Neural progenitor cell (in vitro differentiated cells): ENCODE results near the gene KCNA10. TPM values are rescaled to one million over a fixed set of nuclear protein-coding genes. Genes with fewer than 3 reads are reported as not detected.

Experiments
- DNase-seq: peaks from one replicate; pipeline ENCODE4 v3.0.0-alpha.2; 2016; ENCODE audit warnings: low spot score
- H2AFZ ChIP-seq: fragments of 200-600 bp; sonication (generic); replicated peaks from 2 replicates; pipeline ENCODE4 v1.6.1; 2016; ENCODE audit warnings: antibody characterized with exemption
- H3F3A ChIP-seq: fragments of 200-600 bp; sonication (generic); 2 replicates; pipeline ENCODE4 v1.6.1; 2016; ENCODE audit warnings: antibody characterized with exemption, low read depth
- H3K27ac ChIP-seq: fragments of 200-600 bp; sonication (generic); 2 replicates; pipeline ENCODE4 v1.5.1; 2016; ENCODE audit warnings: mild to moderate bottlenecking
- H3K27me3 ChIP-seq: fragments of 200-600 bp; sonication (generic); 2 replicates; pipeline ENCODE4 v1.6.1; 2016; ENCODE audit warnings: mild to moderate bottlenecking, moderate library complexity
- H3K36me3 ChIP-seq: fragments of 200-600 bp; sonication (generic); 2 replicates; pipeline ENCODE4 v1.5.1; 2016
- H3K4me1 ChIP-seq: fragments of 200-600 bp; sonication (generic); 2 replicates; pipeline ENCODE4 v1.6.1; 2016; ENCODE audit warnings: mixed run types
- H3K4me2 ChIP-seq: fragments of 200-600 bp; sonication (generic); 2 replicates; pipeline ENCODE4 v1.6.1; 2016
- H3K4me3 ChIP-seq: fragments of 200-600 bp; sonication (generic); 2 replicates; pipeline ENCODE4 v1.5.1; 2016
- H3K79me2 ChIP-seq: fragments of 200-600 bp; sonication (generic); 2 replicates; pipeline ENCODE4 v1.6.1; 2016; ENCODE audit warnings: low read depth
- H3K9ac ChIP-seq: fragments of 200-600 bp; sonication (generic); 2 replicates; pipeline ENCODE4 v1.6.1; 2016
- H3K9me3 ChIP-seq: fragments of 200-600 bp; sonication (generic); 2 replicates; pipeline ENCODE4 v1.5.1; 2016; ENCODE audit warnings: low read depth
- H4K20me1 ChIP-seq: fragments of 200-600 bp; sonication (generic); 2 replicates; pipeline ENCODE4 v1.6.1; 2016; ENCODE audit warnings: low read depth
- H3K27ac Mint-ChIP-seq: 3 replicates; pipeline ENCODE4 v1.8.0; 2021; ENCODE audit warnings: mixed read lengths
- H3K27me3 Mint-ChIP-seq: 2 replicates; pipeline ENCODE4 v1.8.0; 2022; ENCODE audit warnings: low read depth, mild to moderate bottlenecking, inconsistent platforms, moderate library complexity, mixed read lengths; ENCODE audit not compliant: insufficient read depth
- H3K36me3 Mint-ChIP-seq: 3 replicates; pipeline ENCODE4 v1.8.0; 2021; ENCODE audit warnings: mixed read lengths
- H3K4me1 Mint-ChIP-seq: 3 replicates; pipeline ENCODE4 v1.8.0; 2021; ENCODE audit warnings: mixed read lengths
- H3K4me3 Mint-ChIP-seq: 3 replicates; pipeline ENCODE4 v1.8.0; 2021; ENCODE audit warnings: mild to moderate bottlenecking, moderate library complexity, mixed read lengths
- H3K9me3 Mint-ChIP-seq: 3 replicates; pipeline ENCODE4 v1.8.0; 2020; ENCODE audit warnings: mixed read lengths
- CTCF ChIP-seq: fragments of 200-600 bp; sonication (generic); IDR thresholded peaks from 2 replicates; pipeline ENCODE4 v1.5.1; 2017; ENCODE audit warnings: antibody characterized with exemption, mild to moderate bottlenecking
- EZH2 ChIP-seq: fragments of 200-600 bp; sonication (generic); IDR thresholded peaks from 2 replicates; pipeline ENCODE4 v1.6.1; 2017; ENCODE audit warnings: antibody characterized with exemption, mild to moderate bottlenecking, moderate library complexity
- EZH2phosphoT487 ChIP-seq: fragments of 200-600 bp; sonication (generic); IDR thresholded peaks from 2 replicates; pipeline ENCODE4 v1.6.1; 2017; ENCODE audit warnings: antibody characterized with exemption
- total RNA-seq: library from RNA; depleted of rRNA; stranded (reverse); fragments of >200 nt; gene quantifications from 2 replicates; pipeline ENCODE4 v1.2.3, GENCODE V29; 2015; ENCODE audit warnings: low replicate concordance

KCNA10 gene
- total RNA-seq, 1 donor from 2014 or later, result not detected

- no peaks in the 10 kb centered on the region for H4K20me1 ChIP-seq
- Mint-ChIP-seq H3K27ac (no peak overlapping the region), H3K4me1 (peaks cover 16% of the 10 kb centered on the region), H3K27me3 (no peaks in the 10 kb centered on the region), H3K36me3 (no peaks in the 10 kb centered on the region), H3K9me3 (no peaks in the 10 kb centered on the region), H3K4me3 (no peak overlapping the region)
- no peak overlapping the region for H3K27ac ChIP-seq
- H3K4me1 ChIP-seq, result peaks cover 10% of the 10 kb centered on the region
- H3K27me3 ChIP-seq, result no peaks in the 10 kb centered on the region
- H2AFZ ChIP-seq, result no peak overlapping the region
- no peak overlapping the region for H3K4me3 ChIP-seq
- H3K4me2 ChIP-seq, result no peak overlapping the region
- no peak overlapping the region for H3K9ac ChIP-seq
- H3K79me2 ChIP-seq, result no peaks in the 10 kb centered on the region
- no peak for DNase-seq
- H3F3A ChIP-seq, result no peaks in the 10 kb centered on the region
- H3K9me3 ChIP-seq, result no peaks in the 10 kb centered on the region
- TF ChIP-seq EZH2 (no peak), EZH2phosphoT487 (no peak), CTCF (no peak)
- H3K36me3 ChIP-seq, result no peaks in the 10 kb centered on the region
Observed at GRCh38 chr1:110504226-110504625, 14.7 kb downstream of the KCNA10 start.

- no peak overlapping the region for H3K27ac ChIP-seq
- H3K36me3 ChIP-seq, result no peaks in the 10 kb centered on the region
- H3K9me3 ChIP-seq, result no peaks in the 10 kb centered on the region
- H3K9ac ChIP-seq, result no peak overlapping the region
- H3K4me1 ChIP-seq, result peaks cover 9% of the 10 kb centered on the region
- H3F3A ChIP-seq, result no peaks in the 10 kb centered on the region
- Mint-ChIP-seq H3K4me1 (peaks cover 14% of the 10 kb centered on the region), H3K36me3 (no peaks in the 10 kb centered on the region), H3K4me3 (no peak overlapping the region), H3K9me3 (no peaks in the 10 kb centered on the region), H3K27me3 (no peaks in the 10 kb centered on the region), H3K27ac (no peak overlapping the region)
- H3K4me2 ChIP-seq, result no peak overlapping the region
- no peaks in the 10 kb centered on the region for H3K27me3 ChIP-seq
- H3K79me2 ChIP-seq, result no peaks in the 10 kb centered on the region
- no peak overlapping the region for H2AFZ ChIP-seq
- DNase-seq, result no peak
- no peaks in the 10 kb centered on the region for H4K20me1 ChIP-seq
- no peak overlapping the region for H3K4me3 ChIP-seq
- no peak for TF ChIP-seq EZH2
- TF ChIP-seq CTCF, result no peak
- TF ChIP-seq EZH2phosphoT487, result no peak
Observed at GRCh38 chr1:110503471-110503870, 15.5 kb downstream of the KCNA10 start.

- DNase-seq, result no peak
- no peaks in the 10 kb centered on the region for H3K36me3 ChIP-seq
Observed at GRCh38 chr1:110502402-110503151, 16.4 kb downstream of the KCNA10 start.

More at GRCh38 chr1:110502402-110503151, 16.4 kb downstream of the KCNA10 start:
- no peak for TF ChIP-seq CTCF
- TF ChIP-seq EZH2phosphoT487, result no peak
- no peak for TF ChIP-seq EZH2
- Mint-ChIP-seq H3K4me3 (no peak overlapping the region), H3K27ac (no peak overlapping the region), H3K4me1 (peaks cover 8% of the 10 kb centered on the region), H3K9me3 (no peaks in the 10 kb centered on the region), H3K36me3 (no peaks in the 10 kb centered on the region), H3K27me3 (peaks cover 3% of the 10 kb centered on the region)
- H3F3A ChIP-seq, result no peaks in the 10 kb centered on the region
- H3K4me2 ChIP-seq, result no peak overlapping the region
- no peaks in the 10 kb centered on the region for H4K20me1 ChIP-seq
- no peaks in the 10 kb centered on the region for H3K79me2 ChIP-seq
- no peaks in the 10 kb centered on the region for H3K27me3 ChIP-seq
- no peak overlapping the region for H2AFZ ChIP-seq
- H3K27ac ChIP-seq, result no peak overlapping the region
- H3K4me3 ChIP-seq, result no peak overlapping the region
- H3K4me1 ChIP-seq, result no peaks in the 10 kb centered on the region
- H3K9ac ChIP-seq, result no peak overlapping the region
- no peaks in the 10 kb centered on the region for H3K9me3 ChIP-seq
